Measurements from ENCODE around the gene STPG4. TPM values are rescaled to one million over a fixed set of nuclear protein-coding genes. Genes with fewer than 3 reads are reported as not detected.

The STPG4 gene
- total and polyA plus RNA-seq, 2 of the 8 experiments (the other 6 are each of a cell fraction or from before 2014, with no cell fraction given): 0.28 TPM; not detected in 1

DNA sequence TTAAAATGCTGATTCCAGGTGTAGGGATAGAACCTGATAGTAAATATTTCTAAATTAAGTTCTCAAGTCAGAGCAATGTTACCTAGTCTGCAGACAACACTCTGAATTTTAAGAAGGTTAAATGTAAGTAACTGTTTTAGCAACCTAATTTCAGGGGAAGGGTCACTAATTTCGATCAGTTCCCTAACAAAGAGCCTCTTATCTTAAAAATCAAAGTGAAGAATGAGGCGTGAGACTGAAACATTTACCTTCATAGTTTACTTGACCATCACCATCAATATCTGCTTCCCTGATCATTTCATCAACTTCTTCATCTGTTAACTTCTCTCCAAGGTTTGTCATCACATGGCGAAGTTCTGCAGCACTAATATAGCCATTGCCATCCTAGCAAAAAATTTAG is 6.4 kb upstream of the STPG4 start:
- H3K56ac ChIP-seq (replicated peaks; ENCODE audit: insufficient read length, low read depth, low read length): no peak overlapping the region
- no peaks in the 10 kb centered on the region for H3K4me1 ChIP-seq (replicated peaks in 1 of 4; ENCODE audit: control insufficient read depth in 3 of 4, insufficient read depth in 4 of 4, low read length in 3 of 4)
- no peak overlapping the region for H2BK12ac ChIP-seq (ENCODE audit: low read depth, low read length)
- no peak overlapping the region for H2BK15ac ChIP-seq (ENCODE audit: low read length)
- H4K20me1 ChIP-seq (replicated peaks in 1 of 2; ENCODE audit: control insufficient read depth in 1 of 2, insufficient read depth in 2 of 2, low read length in 2 of 2): peaks cover 9 to 15% of the 10 kb centered on the region in 2 experiments
- H3K9me3 ChIP-seq (ENCODE audit: insufficient read depth in 2 of 2, low read depth in 1 of 2, low read length in 1 of 2): no peaks in the 10 kb centered on the region
- H2BK120ac ChIP-seq (replicated peaks; ENCODE audit: low read depth, low read length): no peak overlapping the region
- no peaks in the 10 kb centered on the region for H3K79me1 ChIP-seq (ENCODE audit: low read depth, low read length)
- CTCF ChIA-PET (ENCODE audit: partially characterized antibody): no interaction called here
- 90% methylated on average over 3 of the region's 3 CpGs; no CpG with 5 or more reads in 1 of the 2 experiments for WGBS, 2 experiments (ENCODE audit: extremely low coverage in 1 of 2, insufficient coverage in 1 of 2, insufficient read length in 1 of 2, insufficient replicate concordance in 2 of 2, low coverage in 1 of 2, low lambda C conversion rate in 2 of 2, missing lambda C conversion rate in 1 of 2)
- H4K91ac ChIP-seq (replicated peaks; ENCODE audit: insufficient read length, low read length): no peak overlapping the region
- H4K5ac ChIP-seq (ENCODE audit: insufficient read length, low read depth, low read length): no peak overlapping the region
- no peaks in the 10 kb centered on the region for H3K23me2 ChIP-seq (ENCODE audit: low read depth, low read length)
- no peak overlapping the region for H4K8ac ChIP-seq (ENCODE audit: extremely low read depth, insufficient read depth, low read length)
- peaks cover 6 to 65% (median 35%) of the 10 kb centered on the region in 4 experiments for H3K36me3 ChIP-seq (ENCODE audit: control insufficient read depth in 2 of 4, insufficient read depth in 4 of 4, low read length in 3 of 4)
- H3K27ac ChIP-seq (ENCODE audit: low read depth, low read length): no peak overlapping the region
- POLR2A ChIA-PET (ENCODE audit: partially characterized antibody): no interaction called here
- H3K79me2 ChIP-seq (ENCODE audit: control insufficient read depth in 1 of 2, insufficient read depth in 2 of 2, low read length in 2 of 2): peaks cover 10 to 43% of the 10 kb centered on the region in 2 experiments
- no peak for DNase-seq (ENCODE audit: low read depth in 1 of 2, low spot score in 2 of 2)
- H3K23ac ChIP-seq (ENCODE audit: insufficient read length): no peak overlapping the region
- H2BK5ac ChIP-seq (ENCODE audit: low read depth, low read length): no peak overlapping the region
- no peak overlapping the region for H3K18ac ChIP-seq (ENCODE audit: extremely low read depth, low read length)
- no peaks in the 10 kb centered on the region for H3K27me3 ChIP-seq (replicated peaks in 1 of 4; ENCODE audit: control insufficient read depth in 3 of 4, extremely low read depth in 1 of 4, insufficient read depth in 3 of 4, low read length in 3 of 4)
- H2BK20ac ChIP-seq (ENCODE audit: low read length): no peak overlapping the region
- H2AK5ac ChIP-seq (ENCODE audit: low read depth, low read length): no peak overlapping the region
- no peak overlapping the region for H3K4me2 ChIP-seq (ENCODE audit: insufficient read depth in 1 of 2, low read depth in 2 of 2, low read length in 2 of 2)
- no peak overlapping the region for H3K9ac ChIP-seq (replicated peaks in 1 of 4; ENCODE audit: extremely low read depth in 1 of 4, low read depth in 3 of 4, low read length in 3 of 4)
- no peak overlapping the region for H3K4me3 ChIP-seq (ENCODE audit: extremely low read depth in 1 of 4, insufficient read depth in 2 of 4, low read depth in 3 of 4, low read length in 4 of 4)
- H3K4ac ChIP-seq (replicated peaks; ENCODE audit: insufficient read length, low read depth, low read length): no peak overlapping the region
- TF ChIP-seq GABPA (IDR thresholded peaks at IDR 0.05; ENCODE audit: borderline replicate concordance, insufficient read depth, low read length): no peak
- no peak for TF ChIP-seq BACH1 (IDR thresholded peaks at IDR 0.05; ENCODE audit: low read length)
- no peak for TF ChIP-seq CHD1 (IDR thresholded peaks at IDR 0.05; ENCODE audit: low read depth, low read length)
- TF ChIP-seq PHF8 (conservative IDR thresholded peaks at IDR 0.05; ENCODE audit: low read depth, low read length): no peak
- TF ChIP-seq, protein P1, sequence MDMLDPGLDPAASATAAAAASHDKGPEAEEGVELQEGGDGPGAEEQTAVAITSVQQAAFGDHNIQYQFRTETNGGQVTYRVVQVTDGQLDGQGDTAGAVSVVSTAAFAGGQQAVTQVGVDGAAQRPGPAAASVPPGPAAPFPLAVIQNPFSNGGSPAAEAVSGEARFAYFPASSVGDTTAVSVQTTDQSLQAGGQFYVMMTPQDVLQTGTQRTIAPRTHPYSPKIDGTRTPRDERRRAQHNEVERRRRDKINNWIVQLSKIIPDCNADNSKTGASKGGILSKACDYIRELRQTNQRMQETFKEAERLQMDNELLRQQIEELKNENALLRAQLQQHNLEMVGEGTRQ (IDR thresholded peaks at IDR 0.05; ENCODE audit: low read length): no peak
- no peak for TF ChIP-seq CBX5 (IDR thresholded peaks at IDR 0.05; ENCODE audit: low read depth, low read length)
- no peak for TF ChIP-seq POLR2AphosphoS5 (IDR thresholded peaks at IDR 0.05; ENCODE audit: low read depth, low read length)
- TF ChIP-seq ASH2L (IDR thresholded peaks at IDR 0.05; ENCODE audit: low read length): no peak
- no peak for TF ChIP-seq POLR2A (IDR thresholded peaks at IDR 0.05; ENCODE audit: control extremely low read depth in 1 of 2, low read depth in 2 of 2, low read length in 2 of 2)
- TF ChIP-seq JUND (IDR thresholded peaks at IDR 0.05; ENCODE audit: low read length): no peak
- no peak for TF ChIP-seq RXRA (IDR thresholded peaks at IDR 0.05; ENCODE audit: insufficient read depth, low read depth, low read length)
- no peak for TF ChIP-seq NANOG (IDR thresholded peaks at IDR 0.05; ENCODE audit: insufficient read depth, low read depth, low read length, poor library complexity, severe bottlenecking)
- no peak overlapping the region for H2AFZ ChIP-seq (ENCODE audit: low read length)
- FAIRE-seq: no peak
- no peak overlapping the region for H3K14ac ChIP-seq (ENCODE audit: insufficient read length)

Measured in H1 (cell line).